Kidney epithelial cell (primary cell): Measurements from ENCODE around the gene SUGCT. TPM values are rescaled to one million over a fixed set of nuclear protein-coding genes. Genes with fewer than 3 reads are reported as not detected.
A peak's percentile ranks its signal among the peaks of the same experiment; 100 is the strongest.

Experiments used
- DNase-seq: peaks from one replicate; pipeline ENCODE4 v3.0.0-alpha.2; 2010; ENCODE audit warnings: low read depth
- H3K27me3 ChIP-seq: 2 replicates; pipeline ENCODE4 v1.6.0; 2011; ENCODE audit warnings: low read length; ENCODE audit not compliant: control insufficient read depth, insufficient read depth
- H3K36me3 ChIP-seq: 2 replicates; pipeline ENCODE4 v1.5.1; 2011; ENCODE audit warnings: low read length; ENCODE audit not compliant: control insufficient read depth, insufficient read depth
- H3K4me3 ChIP-seq: 2 replicates; pipeline ENCODE4 v1.5.1; 2011; ENCODE audit warnings: low read depth, mild to moderate bottlenecking, control low read depth, low read length
- CTCF ChIP-seq: IDR thresholded peaks from 2 replicates; pipeline ENCODE4 v1.5.1; 2011; ENCODE audit warnings: mild to moderate bottlenecking, moderate library complexity, low read length, control low read depth, inconsistent platforms; ENCODE audit not compliant: insufficient read depth, poor library complexity, severe bottlenecking
- total RNA-seq: library from RNA; depleted of rRNA; stranded (reverse); fragments of >200 nt; gene quantifications from 2 replicates; pipeline ENCODE4 v1.2.3, GENCODE V29; 2015

SUGCT gene
- total RNA-seq, 1 donor from 2014 or later, result 4.0 TPM

GRCh38 chr7:40282858-40283257, 148.1 kb downstream of the SUGCT start:
- Histone ChIP-seq H3K4me3 (no peak overlapping the region), H3K27me3 (no peaks in the 10 kb centered on the region), H3K36me3 (no peaks in the 10 kb centered on the region)
- TF ChIP-seq CTCF, result no peak
- no peak for DNase-seq

- H3K36me3 ChIP-seq, result no peaks in the 10 kb centered on the region
- no peak for TF ChIP-seq CTCF
- H3K27me3 ChIP-seq, result no peaks in the 10 kb centered on the region
- no peak overlapping the region for H3K4me3 ChIP-seq
- DNase-seq, result no peak
Observed at GRCh38 chr7:40283391-40283790, 148.6 kb downstream of the SUGCT start.

GRCh38 chr7:40288827-40289226, 154.0 kb downstream of the SUGCT start:
- Histone ChIP-seq H3K4me3 (no peak overlapping the region), H3K36me3 (no peaks in the 10 kb centered on the region), H3K27me3 (no peaks in the 10 kb centered on the region)
- no peak for TF ChIP-seq CTCF
- no peak for DNase-seq

GRCh38 chr7:40297741-40298311, 163.0 kb downstream of the SUGCT start:
- Histone ChIP-seq H3K4me3 (no peak overlapping the region), H3K27me3 (no peaks in the 10 kb centered on the region), H3K36me3 (no peaks in the 10 kb centered on the region)
- DNase-seq, result no peak
- TF ChIP-seq CTCF, result no peak

GRCh38 chr7:40298421-40298820, 163.6 kb downstream of the SUGCT start:
- H3K4me3 ChIP-seq, result no peak overlapping the region
- no peaks in the 10 kb centered on the region for H3K27me3 ChIP-seq
- TF ChIP-seq CTCF, result no peak
- no peaks in the 10 kb centered on the region for H3K36me3 ChIP-seq
- DNase-seq, result peak; percentile 76

DNA sequence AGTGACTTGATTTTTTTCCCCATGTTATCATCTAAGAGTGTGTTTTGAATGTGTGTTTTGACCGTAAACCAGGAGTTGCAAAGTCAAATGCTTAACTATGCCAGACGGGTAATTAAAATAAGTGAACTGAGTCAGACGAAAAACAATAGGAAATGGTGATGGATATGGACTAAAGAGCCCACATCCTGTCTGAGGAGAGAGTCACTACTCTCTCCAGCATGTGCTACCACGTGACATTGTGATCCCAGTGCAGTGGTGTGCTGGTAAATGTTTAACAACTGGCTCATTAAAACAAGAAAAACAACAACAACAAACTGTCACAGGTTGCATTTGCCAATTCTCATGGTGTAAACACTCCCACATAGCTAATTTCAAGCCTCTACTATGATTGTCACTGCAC, 164.3 kb downstream of the SUGCT start:
- Histone ChIP-seq H3K36me3 (no peaks in the 10 kb centered on the region), H3K27me3 (no peaks in the 10 kb centered on the region), H3K4me3 (no peak overlapping the region)
- TF ChIP-seq CTCF, result no peak
- peak; percentile 93 for DNase-seq
